ENCODE data around the gene PRSS37.
"Not testable (repeated sequence)": the region's sequence is repeated elsewhere in the genome, so short reads cannot be mapped to it uniquely, and the experiment has no call there.

The PRSS37 gene

GRCh38 chr7:141841385-141841784 is at the start of gene PRSS37:
PRSS37 (minus strand) TSS chr7:141841485; CDS start chr7:141841049, 436 bp downstream.
- DNase-seq = no peak

- DNase-seq = no peak
These were observed 48.0 kb upstream of the PRSS37 start for GRCh38 chr7:141889321-141889720.

GRCh38 chr7:141884539-141885225 is 43.4 kb upstream of the PRSS37 start:
- DNase-seq = no peak

GRCh38 chr7:141880960-141881359 is 39.7 kb upstream of the PRSS37 start:
- no peak for DNase-seq

- no peak for DNase-seq
These were observed 36.1 kb upstream of the PRSS37 start for GRCh38 chr7:141877365-141877764.

GRCh38 chr7:141876371-141876770 is 35.1 kb upstream of the PRSS37 start:
- no peak for DNase-seq

GRCh38 chr7:141875453-141875852 is 34.2 kb upstream of the PRSS37 start:
- DNase-seq = no peak

GRCh38 chr7:141874787-141875186 is 33.5 kb upstream of the PRSS37 start:
- no peak for DNase-seq

GRCh38 chr7:141872931-141873330 is 31.6 kb upstream of the PRSS37 start:
- no peak for DNase-seq

- DNase-seq = no peak
These were observed 25.7 kb upstream of the PRSS37 start for GRCh38 chr7:141866974-141867373.

GRCh38 chr7:141864765-141865447 is 23.6 kb upstream of the PRSS37 start:
- no peak for DNase-seq

- DNase-seq = no peak
These were observed 18.9 kb upstream of the PRSS37 start for GRCh38 chr7:141860207-141860606.

- DNase-seq = no peak
These were observed 6.7 kb upstream of the PRSS37 start for GRCh38 chr7:141847996-141848395.

GRCh38 chr7:141844256-141844655 is 3.0 kb upstream of the PRSS37 start:
- no peak for DNase-seq

- DNase-seq = no peak
These were observed 1.6 kb upstream of the PRSS37 start for GRCh38 chr7:141842904-141843303.

- no peak for DNase-seq
These were observed 577 bp downstream of the PRSS37 start for GRCh38 chr7:141840708-141841107.

GRCh38 chr7:141839256-141839655 is 2.0 kb downstream of the PRSS37 start:
- DNase-seq = no peak

- no peak for DNase-seq
These were observed 2.7 kb downstream of the PRSS37 start for GRCh38 chr7:141838581-141838980.

GRCh38 chr7:141837683-141838082 is 3.6 kb downstream of the PRSS37 start:
- DNase-seq = no peak

- DNase-seq = not testable (repeated sequence)
These were observed 18.9 kb downstream of the PRSS37 start for GRCh38 chr7:141822432-141822831.

- no peak for DNase-seq
These were observed 21.2 kb downstream of the PRSS37 start for GRCh38 chr7:141820067-141820466.

- no peak for DNase-seq
These were observed 48.8 kb downstream of the PRSS37 start for GRCh38 chr7:141792526-141792925.

GRCh38 chr7:141789917-141790316 is 51.4 kb downstream of the PRSS37 start, which contains the start of gene TAS2R5:
TAS2R5 (plus strand) TSS chr7:141790217; CDS start chr7:141790362, 145 bp downstream.
- DNase-seq = no peak

- no peak for DNase-seq
These were observed 53.0 kb downstream of the PRSS37 start for GRCh38 chr7:141788296-141788695.

Measured in stimulated activated CD8-positive, alpha-beta memory T cell treated with anti-CD3 and anti-CD28 coated beads, Interleukin-4, amount 100 ng/mL, for 48 hours (primary cell).